ENCODE results near the gene CLSTN2. TPM values are rescaled to one million over a fixed set of nuclear protein-coding genes. Genes with fewer than 3 reads are reported as not detected.
A peak's percentile ranks its signal among the peaks of the same experiment; 100 is the strongest.

CLSTN2 gene
- total RNA-seq, 1 donor from 2014 or later: 80.9 TPM

DNA sequence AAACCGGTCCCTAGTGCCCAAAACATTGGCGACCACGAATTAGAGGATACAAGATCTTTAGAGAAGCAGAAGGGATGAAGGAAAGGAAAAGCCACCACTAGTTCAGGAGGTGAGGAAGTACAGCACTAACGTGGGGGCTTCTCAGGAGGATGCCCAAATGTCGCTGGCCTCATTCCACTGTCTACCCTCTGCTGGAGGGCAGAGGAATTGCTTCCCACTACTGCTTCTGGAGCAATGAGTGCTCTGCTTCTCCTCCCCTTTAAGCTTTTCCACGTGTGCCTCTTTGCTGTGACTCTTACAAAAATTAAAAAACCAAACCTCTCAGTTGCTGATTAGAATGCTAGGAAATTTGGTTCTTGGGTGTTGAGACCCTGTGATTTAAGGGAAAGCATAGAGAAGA lies 281.3 kb downstream of the CLSTN2 start:
- no peak for FAIRE-seq

DNA sequence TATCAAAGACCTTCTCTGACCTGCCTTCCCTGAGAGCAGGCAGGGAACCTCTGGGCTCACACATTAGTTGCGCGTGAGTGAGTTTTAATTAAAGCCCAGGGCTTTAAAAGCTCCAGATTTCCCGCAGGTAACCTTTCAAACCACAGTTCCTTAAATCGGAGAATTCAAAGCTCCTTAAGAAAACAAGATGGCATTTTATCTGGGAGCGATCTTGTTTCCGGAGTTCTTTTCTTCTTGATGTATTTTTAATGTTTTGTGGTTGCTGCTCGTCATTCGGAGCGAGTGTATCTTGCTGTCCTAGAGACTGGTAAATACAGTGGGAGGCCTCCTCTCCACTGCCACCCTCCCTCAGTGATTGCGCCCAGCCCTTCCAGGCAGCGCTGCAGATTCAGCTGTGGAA lies 284.3 kb downstream of the CLSTN2 start:
- H3K4me3 ChIP-seq (ENCODE audit: insufficient read depth, low read depth, low read length): no peak overlapping the region
- H3K27me3 ChIP-seq (ENCODE audit: insufficient read depth, low read length): no peaks in the 10 kb centered on the region
- H3K27ac Mint-ChIP-seq (ENCODE audit: unreplicated experiment): no peak overlapping the region
- no peak for TF ChIP-seq EZH2 (IDR thresholded peaks at IDR 0.05; ENCODE audit: insufficient read depth, low read length)
- TF ChIP-seq, protein P1, sequence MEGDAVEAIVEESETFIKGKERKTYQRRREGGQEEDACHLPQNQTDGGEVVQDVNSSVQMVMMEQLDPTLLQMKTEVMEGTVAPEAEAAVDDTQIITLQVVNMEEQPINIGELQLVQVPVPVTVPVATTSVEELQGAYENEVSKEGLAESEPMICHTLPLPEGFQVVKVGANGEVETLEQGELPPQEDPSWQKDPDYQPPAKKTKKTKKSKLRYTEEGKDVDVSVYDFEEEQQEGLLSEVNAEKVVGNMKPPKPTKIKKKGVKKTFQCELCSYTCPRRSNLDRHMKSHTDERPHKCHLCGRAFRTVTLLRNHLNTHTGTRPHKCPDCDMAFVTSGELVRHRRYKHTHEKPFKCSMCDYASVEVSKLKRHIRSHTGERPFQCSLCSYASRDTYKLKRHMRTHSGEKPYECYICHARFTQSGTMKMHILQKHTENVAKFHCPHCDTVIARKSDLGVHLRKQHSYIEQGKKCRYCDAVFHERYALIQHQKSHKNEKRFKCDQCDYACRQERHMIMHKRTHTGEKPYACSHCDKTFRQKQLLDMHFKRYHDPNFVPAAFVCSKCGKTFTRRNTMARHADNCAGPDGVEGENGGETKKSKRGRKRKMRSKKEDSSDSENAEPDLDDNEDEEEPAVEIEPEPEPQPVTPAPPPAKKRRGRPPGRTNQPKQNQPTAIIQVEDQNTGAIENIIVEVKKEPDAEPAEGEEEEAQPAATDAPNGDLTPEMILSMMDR (IDR thresholded peaks at IDR 0.05; ENCODE audit: insufficient read depth, low read depth, low read length): no peak
- no peak overlapping the region for H3K27ac ChIP-seq (ENCODE audit: low read depth, low read length)
- H3K4me1 ChIP-seq (ENCODE audit: insufficient read depth, low read length): peaks cover 8% of the 10 kb centered on the region
- no peaks in the 10 kb centered on the region for H3K9me3 Mint-ChIP-seq (ENCODE audit: unreplicated experiment)
- H3K4me2 ChIP-seq (ENCODE audit: low read length): no peak overlapping the region
- no peak overlapping the region for H3K9ac ChIP-seq (ENCODE audit: low read length)
- FAIRE-seq (no peak), DNase-seq (ENCODE audit: low read depth) (no peak)
- H3K27me3 Mint-ChIP-seq (ENCODE audit: low read depth, unreplicated experiment): peaks cover 2% of the 10 kb centered on the region
- peaks cover 14% of the 10 kb centered on the region for H3K4me1 Mint-ChIP-seq (ENCODE audit: low read depth, unreplicated experiment)
- H2AFZ ChIP-seq (ENCODE audit: low read depth, low read length): no peak overlapping the region
- H4K20me1 ChIP-seq (ENCODE audit: insufficient read depth, low read length): no peaks in the 10 kb centered on the region
- H3K4me3 Mint-ChIP-seq (ENCODE audit: unreplicated experiment): no peak overlapping the region
- peaks cover 2% of the 10 kb centered on the region for H3K36me3 Mint-ChIP-seq (ENCODE audit: low read depth, unreplicated experiment)
- H3K9me3 ChIP-seq (ENCODE audit: insufficient read depth, low read depth, low read length): no peaks in the 10 kb centered on the region
- no peaks in the 10 kb centered on the region for H3K36me3 ChIP-seq (ENCODE audit: insufficient read depth, low read length)
- H3K79me2 ChIP-seq (ENCODE audit: insufficient read depth, low read length): no peaks in the 10 kb centered on the region

More for the DNA sequence above, 281.3 kb downstream of the CLSTN2 start:
- Histone ChIP-seq H3K4me2 (ENCODE audit: low read length) (no peak overlapping the region), H3K9me3 (ENCODE audit: insufficient read depth, low read depth, low read length) (no peaks in the 10 kb centered on the region), H3K4me1 (ENCODE audit: insufficient read depth, low read length) (no peaks in the 10 kb centered on the region), H2AFZ (ENCODE audit: low read depth, low read length) (no peak overlapping the region), H3K27me3 (ENCODE audit: insufficient read depth, low read length) (no peaks in the 10 kb centered on the region), H3K27ac (ENCODE audit: low read depth, low read length) (no peak overlapping the region), H3K4me3 (ENCODE audit: insufficient read depth, low read depth, low read length) (no peak overlapping the region), H3K36me3 (ENCODE audit: insufficient read depth, low read length) (no peaks in the 10 kb centered on the region), H3K79me2 (ENCODE audit: insufficient read depth, low read length) (no peaks in the 10 kb centered on the region), H3K9ac (ENCODE audit: low read length) (no peak overlapping the region), H4K20me1 (ENCODE audit: insufficient read depth, low read length) (no peaks in the 10 kb centered on the region)
- no peak overlapping the region for H3K4me3 Mint-ChIP-seq (ENCODE audit: unreplicated experiment)
- H3K27ac Mint-ChIP-seq (ENCODE audit: unreplicated experiment): no peak overlapping the region
- peaks cover 2% of the 10 kb centered on the region for H3K36me3 Mint-ChIP-seq (ENCODE audit: low read depth, unreplicated experiment)
- DNase-seq (ENCODE audit: low read depth): no peak
- TF ChIP-seq, protein P1 (IDR thresholded peaks at IDR 0.05; ENCODE audit: insufficient read depth, low read depth, low read length): peak; percentile 24
- TF ChIP-seq EZH2 (IDR thresholded peaks at IDR 0.05; ENCODE audit: insufficient read depth, low read length): no peak
- peaks cover 2% of the 10 kb centered on the region for H3K27me3 Mint-ChIP-seq (ENCODE audit: low read depth, unreplicated experiment)
- H3K4me1 Mint-ChIP-seq (ENCODE audit: low read depth, unreplicated experiment): no peaks in the 10 kb centered on the region
- H3K9me3 Mint-ChIP-seq (ENCODE audit: unreplicated experiment): no peaks in the 10 kb centered on the region

DNA sequence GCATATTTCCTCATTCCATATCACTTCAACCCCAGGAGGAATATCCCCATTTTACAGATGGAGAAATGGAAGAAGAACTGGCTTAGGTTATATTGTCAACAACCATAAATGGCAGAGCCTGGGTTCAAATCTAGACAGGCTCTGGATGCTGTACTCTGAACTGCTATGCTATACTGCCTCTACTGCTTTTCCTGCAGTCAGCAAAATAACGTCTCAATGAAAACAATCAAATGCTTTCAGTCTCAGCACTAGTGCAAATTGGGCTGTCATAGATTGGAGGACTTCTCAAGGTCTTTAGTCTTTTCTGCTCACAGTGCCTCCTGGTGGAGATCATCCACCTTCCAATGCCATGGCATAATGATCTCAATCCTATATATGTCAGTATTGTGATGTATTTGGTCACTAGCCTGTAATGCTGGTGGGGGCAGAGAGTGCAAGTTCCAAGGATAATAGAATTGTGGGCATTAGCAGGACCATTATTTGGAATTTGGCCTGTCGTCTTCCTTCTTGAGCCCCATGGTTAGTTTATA lies 285.0 kb downstream of the CLSTN2 start:
- no peak for DNase-seq (ENCODE audit: low read depth)
- Histone ChIP-seq H3K9me3 (ENCODE audit: insufficient read depth, low read depth, low read length) (no peaks in the 10 kb centered on the region), H3K9ac (ENCODE audit: low read length) (no peak overlapping the region), H3K4me3 (ENCODE audit: insufficient read depth, low read depth, low read length) (no peak overlapping the region), H3K27ac (ENCODE audit: low read depth, low read length) (no peak overlapping the region), H4K20me1 (ENCODE audit: insufficient read depth, low read length) (no peaks in the 10 kb centered on the region), H3K36me3 (ENCODE audit: insufficient read depth, low read length) (no peaks in the 10 kb centered on the region), H3K27me3 (ENCODE audit: insufficient read depth, low read length) (no peaks in the 10 kb centered on the region), H2AFZ (ENCODE audit: low read depth, low read length) (no peak overlapping the region), H3K79me2 (ENCODE audit: insufficient read depth, low read length) (no peaks in the 10 kb centered on the region), H3K4me1 (ENCODE audit: insufficient read depth, low read length) (peaks cover 8% of the 10 kb centered on the region), H3K4me2 (ENCODE audit: low read length) (no peak overlapping the region)
- H3K4me3 Mint-ChIP-seq (ENCODE audit: unreplicated experiment): no peak overlapping the region
- no peak for FAIRE-seq
- no peaks in the 10 kb centered on the region for H3K9me3 Mint-ChIP-seq (ENCODE audit: unreplicated experiment)
- peaks cover 2% of the 10 kb centered on the region for H3K27me3 Mint-ChIP-seq (ENCODE audit: low read depth, unreplicated experiment)
- peaks cover 2% of the 10 kb centered on the region for H3K36me3 Mint-ChIP-seq (ENCODE audit: low read depth, unreplicated experiment)
- peaks cover 14% of the 10 kb centered on the region for H3K4me1 Mint-ChIP-seq (ENCODE audit: low read depth, unreplicated experiment)
- no peak overlapping the region for H3K27ac Mint-ChIP-seq (ENCODE audit: unreplicated experiment)
- TF ChIP-seq, protein P1 (IDR thresholded peaks at IDR 0.05; ENCODE audit: insufficient read depth, low read depth, low read length): no peak
- TF ChIP-seq EZH2 (IDR thresholded peaks at IDR 0.05; ENCODE audit: insufficient read depth, low read length): no peak
